GM18502 (cell line): ENCODE data around the gene CLTRN.
A peak's percentile ranks its signal among the peaks of the same experiment; 100 is the strongest.
"Not testable (repeated sequence)": the region's sequence is repeated elsewhere in the genome, so short reads cannot be mapped to it uniquely, and the experiment has no call there.

Source experiments
- ATAC-seq: cut with Tn5 transposase; IDR thresholded peaks from one replicate; pipeline ENCODE4 v1.9.1; 2021; ENCODE audit warnings: mild to moderate bottlenecking; ENCODE audit not compliant: unreplicated experiment, poor library complexity

The CLTRN gene

DNA sequence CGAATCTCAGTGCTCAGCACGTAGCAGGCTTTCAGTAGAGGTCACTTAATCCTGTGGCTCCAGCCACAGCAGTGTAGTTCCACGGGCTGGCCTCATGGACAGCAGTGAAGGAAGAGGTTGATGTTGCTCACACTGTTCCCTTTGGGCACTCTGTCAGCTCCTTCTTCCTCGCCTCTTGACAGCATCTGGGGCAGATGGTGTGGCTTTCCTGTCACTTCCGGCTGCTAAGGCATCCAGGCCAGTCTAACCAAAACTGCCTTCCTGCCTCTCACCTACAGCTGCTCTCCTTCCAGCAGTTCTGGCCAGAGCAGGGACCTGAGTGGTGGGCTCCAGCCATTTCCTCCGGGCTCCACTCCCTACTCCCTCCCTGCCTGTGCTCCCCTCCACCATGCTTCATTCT lies 9.8 kb downstream of the CLTRN start:
- not testable (repeated sequence) for ATAC-seq

DNA sequence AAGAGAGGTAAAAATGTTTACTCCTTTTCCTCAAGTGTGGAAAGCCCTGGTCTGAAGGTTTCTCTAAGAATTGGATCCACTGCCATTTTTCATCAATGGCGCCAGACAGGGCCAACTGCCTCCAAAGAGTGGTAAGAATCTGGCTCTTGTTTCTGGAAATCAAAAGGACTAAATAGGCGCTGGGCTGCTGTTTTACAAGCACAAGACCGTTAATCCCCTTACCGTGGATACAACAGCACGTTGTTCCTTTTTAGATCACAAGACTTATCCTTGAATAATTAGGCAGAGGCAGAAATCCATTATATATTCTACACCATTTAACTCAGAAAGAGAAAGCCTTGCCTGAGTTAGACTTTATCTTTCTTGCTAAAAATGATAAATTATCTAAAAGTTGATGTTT lies 10.6 kb downstream of the CLTRN start:
- no peak for ATAC-seq

- peak; percentile 59 for ATAC-seq
Measured at GRCh38 chrX:15647510-15647909, 17.1 kb downstream of the CLTRN start.

- ATAC-seq, result no peak
Measured at GRCh38 chrX:15646543-15646942, 18.1 kb downstream of the CLTRN start.

- no peak for ATAC-seq
Measured at GRCh38 chrX:15646031-15646430, 18.6 kb downstream of the CLTRN start.

DNA sequence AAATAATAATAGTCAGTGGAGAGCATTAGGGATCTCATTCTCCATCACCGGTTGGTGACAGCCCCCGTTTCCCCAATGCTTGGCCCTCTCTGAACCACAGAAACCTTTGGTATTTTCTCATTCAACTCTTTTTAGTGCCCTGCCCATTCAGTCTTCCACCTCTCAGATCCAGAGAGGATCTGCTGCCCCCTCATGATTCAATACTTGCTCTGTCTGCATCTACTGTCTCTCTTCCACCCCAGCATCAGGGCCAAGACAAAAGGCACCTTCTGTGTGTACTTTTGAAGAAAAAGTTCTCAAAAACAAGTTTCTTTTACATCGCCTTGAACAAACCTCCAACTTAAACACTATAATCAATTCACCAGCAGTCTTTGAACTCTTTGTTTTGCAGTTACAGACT lies 19.3 kb downstream of the CLTRN start:
- ATAC-seq, result no peak

DNA sequence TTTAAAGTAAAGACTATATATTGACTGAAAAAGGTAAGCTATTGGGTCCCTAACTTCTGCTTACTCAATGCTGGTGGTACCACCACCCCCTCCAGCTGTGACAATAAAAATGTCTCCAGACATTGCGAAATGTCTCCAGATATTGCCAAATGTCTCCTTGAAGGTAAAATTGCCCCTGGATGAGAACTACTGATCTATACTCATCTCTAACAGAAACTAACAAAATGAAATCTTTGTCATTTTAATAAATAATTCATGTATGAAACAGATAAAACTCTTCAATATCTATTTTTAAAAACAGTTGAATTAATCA lies 20.1 kb downstream of the CLTRN start:
- ATAC-seq, result no peak

GRCh38 chrX:15643786-15644559 lies 20.6 kb downstream of the CLTRN start:
- no peak for ATAC-seq

DNA sequence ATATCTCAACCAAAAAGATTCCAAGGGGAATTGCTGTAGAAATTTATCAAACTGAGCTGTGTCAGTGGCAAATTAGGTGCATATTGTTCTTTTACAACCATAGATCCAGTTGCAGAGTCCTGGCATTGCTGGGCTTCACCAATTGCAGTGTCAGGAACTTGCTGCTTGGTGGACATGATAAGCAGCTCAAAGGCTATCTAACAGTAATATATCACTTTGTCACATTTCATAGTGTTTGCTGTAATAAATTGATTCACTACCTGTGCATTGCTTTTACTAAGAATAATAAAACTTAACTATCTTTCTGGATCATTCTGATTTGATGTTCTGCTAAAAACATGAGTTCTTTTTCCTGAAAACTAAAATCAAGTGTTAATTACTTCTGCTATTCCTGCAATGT lies 33.0 kb downstream of the CLTRN start:
- no peak for ATAC-seq

- ATAC-seq, result no peak
Measured at GRCh38 chrX:15623054-15623453, 41.6 kb downstream of the CLTRN start.

- ATAC-seq, result no peak
Measured at GRCh38 chrX:15619053-15619755, 45.4 kb downstream of the CLTRN start.

- no peak for ATAC-seq
Measured at GRCh38 chrX:15617111-15617510, 47.5 kb downstream of the CLTRN start.

GRCh38 chrX:15616531-15616930 lies 48.1 kb downstream of the CLTRN start:
- ATAC-seq, result no peak

DNA sequence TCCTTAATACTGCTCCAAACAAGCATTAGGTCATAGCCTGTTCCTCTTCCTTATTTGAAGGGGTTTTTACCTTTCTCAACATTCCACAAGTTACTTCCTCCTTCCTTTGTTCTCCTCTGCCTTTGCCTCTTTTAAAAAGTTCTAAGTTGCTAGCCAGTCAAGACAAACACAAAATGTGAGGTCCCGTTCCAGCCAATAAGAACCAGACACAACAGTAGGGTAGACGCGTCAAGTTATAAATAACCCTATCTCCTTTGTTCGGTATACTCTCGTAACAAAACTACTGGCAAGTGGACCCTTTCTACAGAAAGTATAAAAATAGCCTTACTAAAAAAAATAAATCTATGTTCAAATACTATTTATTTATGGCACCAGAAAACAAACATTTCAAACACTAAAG lies 57.5 kb downstream of the CLTRN start:
- no peak for ATAC-seq

DNA sequence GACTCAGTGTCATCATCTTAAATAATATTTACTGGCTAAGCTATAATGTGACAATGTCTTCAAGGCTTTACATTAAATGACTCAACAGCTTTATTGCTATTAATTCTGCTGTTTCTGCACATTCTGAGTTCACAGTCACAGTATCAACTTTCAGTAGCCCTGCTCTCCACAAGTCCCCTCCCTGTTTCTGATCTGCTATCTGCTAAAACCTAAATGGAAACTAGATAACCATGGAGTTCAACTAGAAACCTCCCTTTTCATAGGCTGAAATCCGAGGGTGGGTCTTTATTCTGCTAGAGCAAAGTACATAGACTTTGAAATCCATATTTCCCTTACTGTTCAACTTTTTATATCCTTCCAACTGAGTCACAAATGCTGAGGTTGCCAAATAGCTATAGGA lies 58.5 kb downstream of the CLTRN start:
- ATAC-seq, result no peak

GRCh38 chrX:15605226-15605625 lies 59.4 kb downstream of the CLTRN start:
- ATAC-seq, result no peak

DNA sequence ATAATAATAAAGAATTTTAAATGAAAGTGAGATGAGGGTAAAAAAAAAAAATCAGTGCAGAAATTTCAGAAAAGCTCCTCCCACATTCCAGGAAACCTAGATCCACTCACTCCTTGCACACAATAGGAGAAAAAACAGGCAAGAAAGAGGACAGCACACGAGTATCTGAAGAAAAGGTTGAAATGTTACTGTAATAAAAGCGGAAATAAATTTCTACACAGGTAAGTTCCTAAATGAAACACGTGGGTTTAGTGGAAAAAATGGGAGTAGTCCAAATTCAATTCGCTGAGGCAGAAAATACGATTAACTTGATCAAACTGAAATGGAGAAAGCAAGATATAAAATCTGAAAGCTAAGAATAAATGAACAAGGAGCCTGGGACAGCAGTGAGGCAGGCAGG lies 61.8 kb downstream of the CLTRN start:
- no peak for ATAC-seq

DNA sequence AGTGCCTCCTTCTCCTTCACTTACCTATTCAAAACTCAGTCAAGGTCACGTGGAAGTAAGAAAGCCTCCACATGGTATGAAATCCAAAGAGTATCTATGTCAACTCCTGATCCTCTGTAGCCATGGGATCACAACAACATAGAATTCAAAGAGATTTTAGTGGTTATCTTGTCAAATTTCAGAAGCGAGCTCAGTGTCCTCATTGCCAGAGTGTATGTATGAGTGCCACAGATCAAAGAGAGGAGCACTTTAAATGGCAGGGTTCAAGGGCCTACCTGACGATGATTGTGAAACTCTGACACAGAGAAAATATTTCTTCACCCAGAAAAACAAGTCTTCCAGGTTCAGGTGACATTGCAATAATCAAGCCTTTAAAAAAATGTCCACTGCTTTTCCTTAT lies 62.7 kb downstream of the CLTRN start:
- ATAC-seq, result no peak

DNA sequence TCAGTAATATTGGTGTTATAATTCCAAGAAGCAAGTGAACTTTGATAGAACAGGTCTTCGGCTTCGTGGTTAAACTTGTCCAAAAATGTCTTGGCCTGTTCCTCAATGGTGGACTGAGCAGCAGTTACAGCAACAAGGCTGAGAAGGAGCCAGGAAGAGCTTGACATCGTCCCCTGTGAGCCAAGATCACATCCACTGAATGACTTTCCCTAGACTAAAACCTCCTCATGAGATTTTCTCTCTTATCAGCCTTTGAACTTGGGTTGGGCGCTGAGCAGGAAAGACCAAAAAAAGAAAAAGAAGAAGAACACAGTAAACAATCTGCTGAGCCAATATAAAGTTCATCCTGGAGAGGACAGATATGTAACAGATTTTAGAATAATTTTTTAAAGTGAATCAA lies 63.9 kb downstream of the CLTRN start, which contains the start of gene ACE2:
Gene ACE2, minus strand, starts transcription at position 216 of the 400 bp plus-strand sequence. Its CDS starts 49 bp downstream, at position 167.
- ATAC-seq, result no peak

GRCh38 chrX:15600049-15600448 lies 64.6 kb downstream of the CLTRN start:
- ATAC-seq, result no peak

DNA sequence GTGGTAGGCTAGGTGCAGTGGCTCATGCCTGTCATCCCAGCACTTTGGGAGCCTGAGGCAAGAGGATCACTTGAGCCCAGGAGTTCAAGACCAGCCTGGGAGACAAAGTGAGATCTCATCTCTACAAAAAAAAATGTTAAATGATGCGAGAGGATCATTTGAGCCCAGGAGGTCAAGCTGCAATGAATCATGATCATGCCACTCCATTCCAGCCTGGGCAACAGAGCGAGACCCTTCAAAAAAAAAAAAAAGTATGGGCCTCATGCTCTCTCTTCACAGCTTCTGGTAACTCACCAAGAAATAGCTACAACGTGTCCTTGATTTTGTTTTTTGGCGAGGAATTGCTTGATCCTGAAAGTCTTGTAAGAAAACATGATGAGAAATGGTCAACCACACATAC lies 65.1 kb downstream of the CLTRN start:
- no peak for ATAC-seq

- ATAC-seq, result no peak
Measured at GRCh38 chrX:15598026-15598425, 66.6 kb downstream of the CLTRN start.
